Nephron progenitor cell (in vitro differentiated cells): ENCODE results near the gene CUZD1.

ENCODE experiments used
- DNase-seq: peaks from one replicate; pipeline ENCODE4 v3.0.0; 2021
- H3K27ac Mint-ChIP-seq: 2 replicates; pipeline ENCODE4 v1.8.0; 2021; ENCODE audit warnings: mild to moderate bottlenecking, moderate library complexity, mixed read lengths
- H3K27me3 Mint-ChIP-seq: 2 replicates; pipeline ENCODE4 v1.8.0; 2021; ENCODE audit warnings: mild to moderate bottlenecking, low read depth, mixed read lengths; ENCODE audit not compliant: poor library complexity
- H3K36me3 Mint-ChIP-seq: 2 replicates; pipeline ENCODE4 v1.8.0; 2021; ENCODE audit warnings: low read depth, mixed read lengths
- H3K4me1 Mint-ChIP-seq: 2 replicates; pipeline ENCODE4 v1.8.0; 2021; ENCODE audit warnings: mixed read lengths
- H3K4me3 Mint-ChIP-seq: 2 replicates; pipeline ENCODE4 v1.8.0; 2021; ENCODE audit warnings: mild to moderate bottlenecking, moderate library complexity, mixed read lengths
- H3K9me3 Mint-ChIP-seq: 2 replicates; pipeline ENCODE4 v1.8.0; 2021; ENCODE audit warnings: mild to moderate bottlenecking, moderate library complexity, mixed read lengths
- CTCF ChIP-seq: fragments of 200-600 bp; sonication (generic); IDR thresholded peaks from 2 replicates; pipeline ENCODE4 v1.5.0; 2021; ENCODE audit warnings: antibody characterized with exemption

The CUZD1 gene

GRCh38 chr10:122845783-122846332, at the start of gene CUZD1:
Gene CUZD1 (minus strand): TSS chr10:122845857. CDS start chr10:122845843, 14 bp downstream.
- Mint-ChIP-seq H3K27me3 (peaks cover 5% of the 10 kb centered on the region), H3K4me3 (no peak within 1 kb of the TSS), H3K36me3 (no peaks in the 10 kb centered on the region), H3K9me3 (peaks cover 5% of the 10 kb centered on the region), H3K27ac (no peak within 1 kb of the TSS), H3K4me1 (peaks cover 7% of the 10 kb centered on the region)
- TF ChIP-seq CTCF: no peak
- no peak for DNase-seq

GRCh38 chr10:122894261-122894944, 48.7 kb upstream of the CUZD1 start:
- Mint-ChIP-seq H3K4me3 (no peak overlapping the region), H3K4me1 (no peaks in the 10 kb centered on the region), H3K27me3 (peaks cover 8% of the 10 kb centered on the region), H3K36me3 (no peaks in the 10 kb centered on the region), H3K27ac (no peak overlapping the region), H3K9me3 (no peaks in the 10 kb centered on the region)
- no peak for TF ChIP-seq CTCF
- no peak for DNase-seq

GRCh38 chr10:122884166-122884565, 38.5 kb upstream of the CUZD1 start:
- DNase-seq: no peak
- no peak overlapping the region for H3K27ac Mint-ChIP-seq
- no peaks in the 10 kb centered on the region for H3K4me1 Mint-ChIP-seq
- no peak overlapping the region for H3K4me3 Mint-ChIP-seq
- H3K9me3 Mint-ChIP-seq: no peaks in the 10 kb centered on the region
- TF ChIP-seq CTCF: no peak
- no peaks in the 10 kb centered on the region for H3K36me3 Mint-ChIP-seq
- peaks cover 16% of the 10 kb centered on the region for H3K27me3 Mint-ChIP-seq

DNA sequence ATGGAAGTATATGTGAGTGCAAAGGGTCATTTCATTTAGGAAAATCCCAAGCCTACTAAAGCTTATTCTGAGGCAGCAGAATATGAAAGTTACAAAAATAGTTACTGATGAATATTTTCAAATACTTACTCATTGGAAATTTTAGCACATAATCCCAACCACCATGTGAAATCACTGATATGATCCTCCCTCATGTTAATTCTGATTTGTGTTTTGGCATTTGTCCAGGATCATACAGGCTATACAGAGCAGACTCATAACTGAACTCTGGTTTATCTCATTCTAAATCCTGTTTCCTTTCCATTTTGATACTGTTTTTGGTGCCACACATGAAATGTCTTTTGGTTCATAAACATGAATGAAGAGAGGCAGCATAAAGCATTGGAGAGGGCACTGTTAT, 37.1 kb upstream of the CUZD1 start:
- H3K9me3 Mint-ChIP-seq: no peaks in the 10 kb centered on the region
- no peak for TF ChIP-seq CTCF
- no peak overlapping the region for H3K27ac Mint-ChIP-seq
- DNase-seq: no peak
- H3K36me3 Mint-ChIP-seq: no peaks in the 10 kb centered on the region
- peaks cover 16% of the 10 kb centered on the region for H3K27me3 Mint-ChIP-seq
- no peaks in the 10 kb centered on the region for H3K4me1 Mint-ChIP-seq
- H3K4me3 Mint-ChIP-seq: no peak overlapping the region

DNA sequence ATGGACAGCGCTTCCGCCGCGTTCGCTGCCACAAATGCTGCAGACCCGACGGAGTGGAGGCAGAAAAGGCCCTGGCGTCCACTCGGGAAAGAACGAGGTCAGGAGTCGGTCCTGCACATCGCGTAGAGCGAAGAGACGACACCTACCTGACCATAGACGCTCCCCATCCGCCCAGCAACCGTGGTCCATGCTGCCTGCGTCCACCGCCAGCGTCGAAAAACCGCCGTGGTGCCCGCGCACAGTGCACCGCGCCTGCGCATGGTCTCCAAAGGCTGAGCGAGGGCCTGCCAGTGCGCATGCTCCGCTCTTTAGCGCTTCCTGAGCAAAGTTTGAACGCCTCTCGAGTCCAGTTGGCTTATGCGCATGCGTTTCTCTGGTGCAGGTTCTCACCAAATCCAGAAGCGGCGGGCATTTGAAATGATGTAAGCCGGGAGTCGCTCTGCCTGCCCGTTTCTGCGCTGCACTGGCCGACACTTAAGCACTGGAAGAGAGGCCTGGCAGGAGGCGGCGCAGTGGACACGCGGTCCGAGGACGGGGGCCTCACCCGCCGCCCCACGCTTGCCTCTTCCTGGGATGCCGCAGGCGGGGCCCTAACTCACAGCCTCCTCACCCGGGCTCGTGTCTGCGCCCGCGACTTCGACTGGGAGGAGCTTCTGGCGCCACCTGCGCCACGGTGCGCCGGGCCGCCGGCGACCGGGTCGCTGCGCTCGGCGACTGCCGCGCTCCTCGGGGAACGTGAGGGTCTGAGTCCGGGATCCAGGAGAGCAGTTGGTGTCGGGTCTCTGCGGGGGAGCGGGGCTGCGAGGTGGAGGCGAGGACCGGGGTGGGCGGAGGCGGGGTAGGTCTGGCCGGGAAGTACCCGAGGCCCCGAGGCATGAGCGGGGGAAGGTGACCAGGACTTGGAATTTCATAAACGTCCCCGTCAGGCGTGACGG, 33.9 kb upstream of the CUZD1 start, which contains the start of gene FAM24B:
FAM24B (minus strand) TSS at position 243 of the 935 bp plus-strand sequence. CDS start 29,066 bp downstream, outside the sequence.
- no peak for TF ChIP-seq CTCF
- Mint-ChIP-seq H3K27me3 (no peaks in the 10 kb centered on the region), H3K4me1 (no peaks in the 10 kb centered on the region), H3K27ac (no peak within 1 kb of the TSS), H3K9me3 (no peaks in the 10 kb centered on the region), H3K36me3 (no peaks in the 10 kb centered on the region), H3K4me3 (no peak within 1 kb of the TSS)
- no peak for DNase-seq
